Smooth muscle cell of the brain vasculature (primary cell): ENCODE measurements around the gene ARHGAP6.

Source experiments
- DNase-seq: peaks from one replicate; pipeline ENCODE4 v3.0.0-alpha.2; 2012; ENCODE audit warnings: low read depth, low spot score

ARHGAP6 gene

DNA sequence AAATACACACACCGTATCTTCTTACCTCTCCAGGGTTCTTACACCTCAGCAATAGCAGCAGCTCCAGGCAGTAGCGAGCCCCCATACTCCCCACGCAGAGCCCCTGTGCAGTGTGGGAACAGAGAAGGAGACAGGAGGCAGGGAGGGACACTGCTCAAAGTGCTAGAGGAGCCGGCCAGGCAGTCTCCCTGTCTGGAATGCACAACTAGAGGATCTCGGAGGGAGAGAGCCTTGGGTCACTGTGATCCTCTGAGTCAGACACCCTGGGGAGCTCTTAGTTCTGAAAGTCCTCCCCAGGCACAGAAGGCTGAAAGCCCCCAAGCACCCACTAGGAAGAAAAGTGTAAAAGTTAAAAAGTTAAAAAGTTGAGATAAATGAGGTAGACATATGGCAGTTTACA, 356.5 kb downstream of the ARHGAP6 start:
- DNase-seq, result no peak

DNA sequence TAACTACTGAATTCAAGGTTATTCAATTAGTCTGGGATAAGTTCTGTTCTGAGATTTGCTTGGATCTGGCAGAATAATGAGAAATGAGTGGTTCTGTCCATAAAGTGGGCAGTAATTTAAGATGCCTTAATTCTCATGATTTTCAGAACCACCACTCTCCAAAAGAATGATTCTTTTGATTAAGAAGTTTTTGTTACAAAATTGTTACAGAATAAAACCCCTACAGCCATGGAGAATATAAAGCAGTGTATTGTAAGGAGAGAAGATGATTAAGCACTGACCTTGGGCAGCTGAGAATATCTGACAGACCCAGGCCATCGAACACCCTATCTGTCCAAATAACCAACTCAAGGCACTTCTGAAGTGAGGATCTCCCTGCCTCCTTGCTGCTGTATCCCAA, 360.1 kb downstream of the ARHGAP6 start:
- DNase-seq, result no peak

DNA sequence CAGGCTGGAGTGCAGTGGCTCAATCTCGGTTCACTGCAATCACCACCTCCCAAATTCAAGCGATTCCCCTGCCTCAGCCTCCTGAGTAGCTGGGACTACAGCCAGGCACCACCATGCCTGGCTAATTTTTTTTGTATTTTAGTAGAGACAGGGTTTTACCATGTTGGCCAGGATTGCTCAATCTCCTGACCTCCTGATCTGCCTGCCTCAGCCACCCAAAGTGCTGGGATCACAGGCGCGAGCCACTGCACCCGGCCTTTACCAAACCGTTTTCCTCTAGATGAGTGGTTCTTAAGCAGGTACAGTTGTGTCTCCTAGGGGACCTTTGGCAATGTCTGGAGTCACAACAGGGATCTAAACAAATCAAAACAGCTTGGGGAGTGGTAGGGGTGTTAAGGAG, 360.9 kb downstream of the ARHGAP6 start:
- no peak for DNase-seq

DNA sequence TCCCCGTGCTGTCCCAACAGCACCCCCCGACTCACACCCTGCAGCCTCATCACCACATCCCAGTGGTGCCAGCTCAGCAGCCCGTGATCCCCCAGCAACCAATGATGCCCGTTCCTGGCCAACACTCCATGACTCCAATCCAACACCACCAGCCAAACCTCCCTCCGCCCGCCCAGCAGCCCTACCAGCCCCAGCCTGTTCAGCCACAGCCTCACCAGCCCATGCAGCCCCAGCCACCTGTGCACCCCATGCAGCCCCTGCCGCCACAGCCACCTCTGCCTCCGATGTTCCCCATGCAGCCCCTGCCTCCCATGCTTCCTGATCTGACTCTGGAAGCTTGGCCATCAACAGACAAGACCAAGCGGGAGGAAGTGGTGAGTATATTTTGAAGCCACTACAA, 367.1 kb downstream of the ARHGAP6 start:
- DNase-seq, result no peak

DNA sequence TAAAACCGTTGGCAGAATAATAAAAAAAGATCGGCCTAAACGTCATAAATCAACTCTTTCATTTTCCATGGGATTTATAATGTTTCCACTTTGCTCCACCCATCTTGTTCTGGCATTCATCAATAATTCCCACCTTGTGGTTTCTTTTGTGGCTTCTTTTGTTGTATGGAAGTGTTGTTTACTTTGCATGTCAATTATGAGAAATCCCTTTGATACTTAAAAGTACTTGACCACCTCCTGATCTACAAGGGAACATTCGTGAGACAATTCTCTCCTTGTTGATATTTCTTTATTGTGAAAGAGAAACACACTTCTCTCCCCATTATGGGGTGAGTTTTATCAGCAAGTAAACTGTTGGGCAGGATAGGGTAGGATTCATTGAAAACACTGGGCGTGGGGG, 369.7 kb downstream of the ARHGAP6 start:
- DNase-seq, result no peak

DNA sequence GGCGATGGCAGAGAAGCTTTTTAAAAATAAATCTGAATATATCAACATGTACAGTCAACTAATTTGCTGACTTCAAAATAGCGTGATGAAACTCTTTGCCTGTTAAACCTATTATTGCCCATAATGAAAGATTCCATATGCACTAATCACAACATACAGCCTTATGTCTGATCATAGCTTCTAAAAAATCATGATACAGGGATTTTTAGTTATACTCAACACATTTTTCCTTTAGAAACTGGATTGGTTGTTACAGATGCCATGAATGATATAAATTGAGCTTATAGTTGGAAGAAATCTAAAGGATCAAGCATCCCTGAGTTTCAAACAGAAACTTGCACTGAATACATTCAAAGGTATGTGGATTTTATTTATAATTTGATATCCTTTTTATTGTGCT, 372.6 kb downstream of the ARHGAP6 start, which contains the start of gene AMELX:
TSS of gene AMELX (plus strand) at position 301 of the 400 bp plus-strand sequence. CDS start 1,376 bp downstream, outside the sequence.
- no peak for DNase-seq

DNA sequence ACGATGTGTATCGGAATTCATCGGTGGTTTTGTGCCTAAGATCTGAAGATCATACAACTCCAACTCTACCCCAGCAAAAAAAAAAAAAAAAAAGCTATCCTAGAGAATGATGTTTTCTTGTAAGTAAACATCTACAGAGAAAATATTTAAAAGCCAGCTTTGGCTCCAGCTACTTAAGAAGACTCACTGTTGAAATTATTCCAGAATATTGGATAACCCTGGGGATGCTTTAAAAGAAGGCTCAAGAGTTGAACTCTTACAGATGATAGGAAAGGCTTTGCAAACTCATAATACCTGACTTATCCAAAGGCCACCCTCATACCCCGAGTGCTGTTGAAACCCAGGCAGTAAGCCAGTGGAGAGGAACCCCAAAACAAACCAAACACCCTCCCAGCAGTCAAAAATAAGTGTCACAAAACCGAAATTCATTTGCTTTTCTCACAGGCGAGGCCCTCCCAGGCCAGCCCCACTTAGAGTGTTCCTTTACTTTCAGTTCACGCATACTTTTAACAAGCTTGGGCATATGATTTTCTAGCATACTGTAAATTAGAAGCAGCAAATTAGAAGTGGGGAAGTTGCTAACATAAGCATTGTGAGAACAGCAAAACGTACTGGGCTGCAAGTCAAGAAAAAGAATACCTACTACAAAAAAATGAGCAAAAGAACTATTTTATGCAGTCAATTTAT, 375.2 kb downstream of the ARHGAP6 start:
- DNase-seq, result no peak

DNA sequence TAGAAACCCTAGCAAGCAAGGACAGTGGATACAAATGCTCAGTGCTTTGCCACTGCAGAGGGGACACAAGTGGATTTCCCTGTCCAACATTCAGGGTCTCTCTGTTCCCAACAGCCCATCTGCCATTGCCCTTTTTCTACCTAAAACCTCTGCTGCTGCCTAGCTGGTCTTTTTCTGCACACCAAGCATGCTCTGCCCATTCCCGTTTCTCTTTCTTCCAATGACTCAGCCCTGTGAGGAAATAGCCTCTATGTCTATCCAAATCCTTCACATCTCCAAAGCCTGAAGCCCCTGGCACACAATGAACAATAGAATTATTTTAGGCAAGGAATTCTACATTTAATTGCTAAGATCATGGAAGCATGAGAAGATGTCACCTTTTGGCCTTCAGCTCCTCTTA, 378.2 kb downstream of the ARHGAP6 start:
- DNase-seq, result no peak

DNA sequence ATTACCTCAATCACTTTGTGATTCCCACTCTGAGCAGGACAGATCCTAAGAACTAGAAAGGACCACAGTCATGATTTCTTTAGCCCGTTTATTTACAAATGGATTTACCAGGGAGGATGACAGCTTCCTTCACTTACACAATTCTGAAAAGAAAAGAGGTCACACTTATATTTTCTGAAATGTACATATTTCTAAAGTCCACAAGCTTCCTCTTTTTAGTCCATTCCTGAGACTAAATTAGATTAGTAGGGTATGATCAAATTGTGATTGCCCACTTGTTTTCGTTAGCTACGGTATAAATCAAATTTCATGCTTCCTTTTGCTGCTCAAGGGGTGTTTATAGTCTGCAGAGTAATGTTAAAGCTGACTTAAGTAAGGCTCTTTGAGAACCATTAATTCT, 380.1 kb downstream of the ARHGAP6 start:
- no peak for DNase-seq

DNA sequence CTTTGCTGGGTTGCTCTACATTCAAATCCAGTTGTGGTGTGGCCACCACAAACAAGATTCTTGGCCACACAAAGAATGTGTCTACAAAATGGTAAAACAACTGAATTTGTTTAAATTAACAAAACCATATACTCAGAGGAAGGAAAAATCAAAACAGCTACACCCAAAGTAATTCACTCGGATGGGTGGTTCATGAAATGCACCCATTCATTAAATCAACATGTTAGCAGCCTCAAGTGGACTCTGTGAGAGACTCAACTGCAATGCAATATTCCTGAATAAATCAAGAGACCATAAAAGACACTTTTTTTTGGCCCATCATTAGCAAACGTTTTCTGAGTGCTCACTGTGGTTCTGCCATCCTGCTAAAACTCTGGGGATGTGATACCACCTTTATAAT, 383.7 kb downstream of the ARHGAP6 start:
- no peak for DNase-seq

DNA sequence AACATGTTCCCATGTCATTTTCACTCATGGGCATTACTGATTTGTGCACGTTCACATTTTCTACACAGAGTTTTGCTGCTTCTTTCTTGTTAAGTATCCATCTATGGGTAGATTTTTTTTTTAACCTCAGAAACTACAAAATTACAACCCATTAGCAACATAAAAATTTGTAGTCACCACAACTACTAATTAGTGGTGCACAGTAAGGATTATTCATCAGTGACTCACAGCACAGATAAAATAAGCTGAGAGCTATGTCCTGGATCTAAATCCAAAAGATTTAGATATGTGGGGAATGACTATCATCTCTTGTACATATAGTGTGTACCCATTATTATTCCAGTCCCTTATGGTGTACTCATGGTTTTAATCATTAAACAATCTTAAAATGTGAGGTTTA, 392.2 kb downstream of the ARHGAP6 start:
- DNase-seq, result no peak

DNA sequence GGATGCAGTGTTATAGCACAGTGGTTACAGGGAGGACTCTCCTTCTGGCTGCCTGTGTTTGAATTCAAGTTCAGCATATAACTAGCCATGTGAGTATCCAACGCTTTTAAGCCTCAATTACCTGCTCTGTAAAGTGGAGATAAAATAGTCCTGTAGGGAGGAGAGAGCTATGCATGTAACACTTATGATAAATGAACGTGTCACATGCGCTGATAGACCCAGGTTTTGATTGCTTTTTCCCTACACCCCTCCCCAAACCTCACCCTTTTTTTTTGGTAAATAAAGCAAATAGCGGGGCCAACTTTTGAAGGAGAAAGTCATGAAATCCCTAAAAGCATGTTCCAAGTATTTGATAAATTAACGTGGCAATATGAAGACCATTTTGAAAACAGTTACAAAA, 392.9 kb downstream of the ARHGAP6 start:
- no peak for DNase-seq

DNA sequence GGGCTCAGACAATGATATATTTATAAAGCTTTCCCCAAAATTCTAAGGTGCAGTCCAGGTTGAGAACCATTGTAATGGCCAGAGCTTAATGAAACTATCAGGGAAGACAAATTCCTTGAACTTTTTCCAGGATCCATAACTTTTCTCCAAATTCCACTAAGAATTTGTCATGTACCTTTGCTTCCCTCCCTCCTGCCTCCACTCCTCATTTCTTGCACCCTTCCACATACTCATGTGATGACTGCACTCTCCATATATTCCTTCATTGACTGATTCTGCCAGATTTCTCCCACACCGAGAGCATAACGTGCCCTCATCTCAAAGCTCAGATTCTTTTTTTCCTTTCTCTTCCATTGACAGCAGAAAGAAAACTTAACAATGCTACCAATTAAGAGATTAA, 393.4 kb downstream of the ARHGAP6 start:
- DNase-seq, result no peak

DNA sequence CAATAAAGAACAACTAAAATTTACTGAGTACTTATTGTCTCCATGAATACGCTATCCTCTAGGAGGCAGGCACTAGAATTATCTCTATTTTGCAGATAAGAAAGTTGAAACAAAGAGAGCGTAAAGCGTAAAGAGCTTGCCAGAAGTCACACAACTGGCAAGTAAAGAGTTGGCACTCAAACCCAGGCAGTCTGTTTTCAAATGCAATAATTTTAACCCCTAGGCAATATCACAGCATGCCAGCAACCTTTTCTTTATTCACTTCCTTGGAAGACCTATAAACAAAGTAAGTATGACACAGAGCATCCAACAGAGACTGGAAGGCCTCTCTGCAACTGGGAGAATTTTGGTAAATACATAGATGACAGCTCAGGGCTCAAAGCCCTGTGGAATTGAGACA, 395.7 kb downstream of the ARHGAP6 start:
- no peak for DNase-seq

DNA sequence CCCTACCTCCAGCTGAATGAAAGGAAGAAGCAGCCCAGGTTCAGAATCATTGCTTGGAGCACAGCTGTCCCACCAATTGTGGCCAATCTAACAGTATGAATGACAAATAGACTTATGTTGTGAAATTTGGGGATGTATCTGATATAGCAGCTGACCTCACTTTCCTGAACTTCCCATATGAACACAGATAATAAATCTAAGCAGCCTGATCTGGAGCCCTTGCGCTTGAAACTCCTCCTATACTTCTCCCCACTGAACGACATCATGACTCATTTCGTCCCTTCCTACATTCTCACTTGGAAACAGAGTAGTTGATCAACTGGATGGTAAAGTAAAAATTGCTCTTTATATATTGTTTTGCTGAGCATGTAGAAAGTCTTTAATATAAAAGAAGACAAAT, 396.7 kb downstream of the ARHGAP6 start:
- no peak for DNase-seq

DNA sequence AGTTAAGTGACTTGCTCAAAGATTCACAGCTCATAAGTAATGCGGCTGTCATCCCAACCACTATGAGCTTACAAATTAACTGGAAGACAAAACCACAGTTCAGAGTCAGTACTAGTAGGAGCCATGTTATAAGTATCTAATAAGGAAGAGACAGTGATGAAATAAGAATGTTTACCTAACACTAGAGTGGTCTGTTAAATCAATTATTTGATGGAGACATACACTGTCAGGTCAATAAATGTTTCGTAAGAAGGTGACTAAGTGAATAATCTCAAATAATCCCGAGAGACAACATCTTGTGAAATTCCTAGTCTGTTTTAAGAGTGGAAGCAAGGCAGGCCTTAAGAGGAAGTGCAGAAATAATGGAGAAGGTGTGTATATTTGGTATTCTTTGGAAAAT, 398.3 kb downstream of the ARHGAP6 start:
- DNase-seq, result no peak

DNA sequence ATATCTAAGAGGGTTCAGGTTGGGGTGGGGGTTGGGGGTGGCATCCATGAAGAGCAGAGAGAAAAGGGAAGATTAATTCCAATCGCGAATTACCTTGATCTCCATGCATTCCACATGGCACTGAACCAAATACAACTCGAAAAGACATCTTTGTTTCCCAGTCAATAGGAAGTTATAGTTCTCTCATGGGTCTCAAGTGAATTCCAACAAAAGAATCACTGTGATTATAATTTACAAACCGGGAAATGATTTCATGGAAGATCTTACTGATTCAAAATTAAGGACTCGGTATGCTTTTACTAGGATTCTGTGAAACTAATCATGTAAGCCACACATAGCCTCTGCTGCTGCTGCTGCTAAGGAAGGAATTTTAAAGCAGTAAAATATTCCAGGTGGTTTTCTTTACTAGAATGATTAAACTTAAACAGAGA, 399.1 kb downstream of the ARHGAP6 start:
- DNase-seq, result no peak

DNA sequence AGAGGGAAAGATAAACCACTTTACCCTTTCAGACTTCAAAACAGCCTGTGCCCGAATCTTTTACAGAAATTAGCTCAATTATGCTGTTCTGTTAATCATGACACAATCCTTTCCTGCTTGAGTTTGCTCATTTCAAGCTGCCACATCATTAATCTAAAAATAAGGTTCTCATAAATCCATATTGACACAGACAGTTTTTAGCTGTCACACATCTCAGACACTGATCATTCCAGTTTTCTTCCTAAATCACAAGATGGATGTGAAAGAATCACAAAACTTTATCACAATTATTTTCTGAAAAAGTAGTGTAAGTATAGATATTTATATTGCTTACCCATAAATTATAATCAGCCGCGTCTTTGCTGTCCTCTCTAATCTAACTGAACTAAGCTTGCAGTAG, 400.4 kb downstream of the ARHGAP6 start:
- no peak for DNase-seq

DNA sequence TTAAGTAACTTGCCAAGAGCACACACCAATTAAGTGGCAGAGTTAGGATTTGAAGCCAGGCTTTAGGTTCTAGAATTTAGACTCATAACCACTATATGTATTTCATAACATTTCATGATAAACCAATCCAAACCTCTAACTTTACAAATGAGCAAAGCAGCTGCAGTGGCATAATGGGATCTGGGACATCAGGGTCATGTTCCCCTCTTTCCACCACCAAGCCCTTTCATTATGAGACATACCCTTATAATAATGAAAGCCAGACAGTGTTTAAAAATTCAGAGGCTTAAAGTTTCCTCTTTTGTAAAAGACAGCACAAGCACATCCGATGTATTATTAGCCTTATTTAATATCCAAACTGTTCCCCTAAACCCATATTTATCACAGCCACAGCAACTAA, 400.8 kb downstream of the ARHGAP6 start:
- DNase-seq, result no peak

DNA sequence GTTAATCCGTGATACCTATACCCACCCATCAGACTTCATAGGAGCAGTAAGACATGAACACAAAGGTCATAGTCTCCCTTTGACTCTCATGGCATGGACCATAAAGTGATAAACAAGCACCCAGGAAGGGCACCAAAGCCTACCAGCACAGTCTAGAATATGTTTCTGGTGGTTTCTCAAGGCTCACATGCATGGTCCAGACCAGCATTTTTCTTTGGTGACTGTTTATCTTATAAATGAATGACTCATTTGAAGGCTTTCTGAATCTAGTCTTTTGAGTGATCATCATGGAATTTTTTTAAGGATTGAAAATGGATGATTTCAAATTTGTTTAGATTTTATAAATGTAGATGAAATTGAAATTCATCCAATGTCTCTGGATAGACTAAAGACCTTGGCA, 404.5 kb downstream of the ARHGAP6 start:
- no peak for DNase-seq

DNA sequence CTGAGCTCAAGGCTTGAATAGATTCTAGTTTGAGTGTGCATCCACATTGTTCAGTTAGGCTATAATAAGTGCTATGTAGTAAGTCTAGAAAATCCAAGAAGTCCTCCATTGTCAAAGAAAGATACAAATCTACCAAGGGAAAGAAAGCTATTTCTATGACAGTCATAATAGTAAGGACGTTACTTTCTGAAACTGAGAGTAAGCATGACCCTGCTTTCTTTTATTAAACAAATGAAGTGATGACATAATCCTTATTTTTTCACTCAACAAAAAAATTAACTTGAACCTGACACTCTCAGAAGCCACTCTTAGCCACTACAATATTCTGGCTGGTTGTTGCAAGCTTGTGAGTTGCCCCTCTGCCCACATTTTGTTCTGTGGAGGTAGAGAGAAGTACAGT, 406.3 kb downstream of the ARHGAP6 start:
- no peak for DNase-seq

DNA sequence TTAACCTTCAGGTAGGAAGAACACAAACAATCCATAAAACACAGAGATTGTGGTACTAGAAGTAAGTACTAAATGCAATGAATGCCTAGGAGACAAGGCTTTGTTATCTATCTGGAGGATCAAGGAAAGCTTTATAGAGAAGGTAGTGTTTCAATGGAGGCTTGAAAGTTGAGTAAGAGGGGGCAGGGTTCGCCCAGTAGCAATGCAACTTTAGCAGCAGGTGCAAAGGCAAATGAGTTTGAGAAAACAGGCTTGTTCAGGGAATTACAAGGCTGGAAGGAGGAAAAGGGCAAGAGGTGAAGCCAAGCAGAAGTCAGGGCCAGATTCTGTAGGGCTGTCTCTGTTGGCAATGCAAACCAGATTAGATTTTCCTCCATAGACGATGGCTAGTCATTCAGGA, 408.0 kb downstream of the ARHGAP6 start:
- no peak for DNase-seq

DNA sequence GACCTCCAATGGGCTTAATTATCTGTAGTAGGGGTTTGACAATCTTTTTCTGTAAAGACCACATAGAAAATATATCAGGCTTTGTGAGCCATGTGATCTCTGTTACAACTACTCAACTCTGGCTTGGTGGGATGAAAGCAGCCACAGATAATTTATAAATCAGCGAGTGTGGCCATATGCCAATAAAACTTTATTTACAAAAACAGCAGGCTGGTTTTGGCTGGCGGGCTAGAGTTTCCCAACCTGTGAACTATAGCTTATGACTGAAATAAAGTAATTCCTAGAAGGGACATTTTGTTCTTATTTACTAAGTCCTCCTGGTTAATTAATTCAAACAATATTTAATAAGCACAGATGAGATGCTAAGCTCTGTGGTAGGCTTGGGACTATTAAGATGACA, 408.4 kb downstream of the ARHGAP6 start:
- no peak for DNase-seq
